ENCODE measurements around the gene ZSCAN21. TPM values are rescaled to one million over a fixed set of nuclear protein-coding genes. Genes with fewer than 3 reads are reported as not detected.

The ZSCAN21 gene
- total and polyA plus RNA-seq, 2 of the 4 experiments (the other 2 are of a cell fraction) = 11.5 to 13.3 TPM

- dilution Hi-C loops (cut with HindIII; ENCODE audit: low sequenced_read_pairs, unreplicated experiment) (no loop called here), in situ Hi-C loops (cut with MboI; ENCODE audit: low sequenced_read_pairs) (no loop called here), intact Hi-C loops (cut with micrococcal nuclease) (no loop called here)
- ATAC-seq (ENCODE audit: low read depth) (no peak), DNase-seq (no peak)
- Histone ChIP-seq H2AK5ac (ENCODE audit: low read depth, low read length) (no peak overlapping the region), H2AK9ac (replicated peaks; ENCODE audit: low read depth, low read length, poor library complexity) (no peak overlapping the region), H3K56ac (ENCODE audit: extremely low read depth, insufficient read depth, low read length) (no peak overlapping the region), H2BK5ac (ENCODE audit: low read depth, low read length, poor library complexity, severe bottlenecking) (no peak overlapping the region), H2AFZ (replicated peaks; ENCODE audit: low read length, poor library complexity) (no peak overlapping the region), H3K4me1 (ENCODE audit: control insufficient read depth, insufficient read depth, low read length) (no peaks in the 10 kb centered on the region), H3K9me3 (ENCODE audit: control insufficient read depth, insufficient read depth, low read length) (no peaks in the 10 kb centered on the region), H3K14ac (replicated peaks; ENCODE audit: low read depth, low read length) (no peak overlapping the region), H3K9me1 (ENCODE audit: insufficient read depth, low read length) (peaks cover 3% of the 10 kb centered on the region; the same call in 1 of the 2 replicates), H2BK20ac (ENCODE audit: low read depth, low read length) (no peak overlapping the region), H3K27ac (ENCODE audit: insufficient read depth, low read length) (no peak overlapping the region), H3K4me3 (ENCODE audit: insufficient read depth, low read depth, low read length) (no peak overlapping the region), H3K4me2 (ENCODE audit: low read depth, low read length) (no peak overlapping the region), H4K20me1 (ENCODE audit: insufficient read depth, low read length) (peaks cover 5% of the 10 kb centered on the region; the same call in 1 of the 2 replicates), H2BK15ac (ENCODE audit: low read depth, low read length) (no peak overlapping the region), H2BK120ac (ENCODE audit: low read depth, low read length) (no peak overlapping the region), H3K4ac (ENCODE audit: low read depth, low read length) (no peak overlapping the region), H3K18ac (ENCODE audit: low read depth, low read length) (no peak overlapping the region), H3K9ac (ENCODE audit: low read depth, low read length) (no peak overlapping the region), H3K79me1 (ENCODE audit: low read depth in 1 of 2, low read length in 2 of 2) (peaks cover 37 to 68% of the 10 kb centered on the region in 2 experiments), H3K23ac (ENCODE audit: low read depth, low read length) (no peak overlapping the region), H3K36me3 (ENCODE audit: control insufficient read depth, insufficient read depth, low read length) (peaks cover 69% of the 10 kb centered on the region), H4K5ac (ENCODE audit: low read depth, low read length) (no peak overlapping the region), H4K8ac (ENCODE audit: low read depth in 2 of 2, low read length in 2 of 2) (no peak overlapping the region), H3K27me3 (ENCODE audit: control insufficient read depth, insufficient read depth, low read length) (no peaks in the 10 kb centered on the region), H4K91ac (ENCODE audit: insufficient read depth, low read depth, low read length) (no peak overlapping the region)
- no TSS peak for BruUV-seq (replicated peaks)
- CTCF ChIA-PET = interaction anchor here (0.7 to 1.2 kb wide), 3 partner anchors 10 to 22 kb away, joined by 3 to 5 read pairs (median 3); partner anchors contain the start of genes ZKSCAN1 and ZSCAN21
- POLR2A ChIA-PET (ENCODE audit: unreplicated experiment) = no interaction called here
- 100% methylated on average over 1 of the region's 11 CpGs; no CpG with 5 or more reads in 1 of the 2 experiments for WGBS, 2 experiments (ENCODE audit: extremely low coverage in 2 of 2, insufficient read length in 1 of 2)
- TF ChIP-seq USF2 (IDR thresholded peaks at IDR 0.05; ENCODE audit: low read depth, low read length) (no peak), ELK1 (IDR thresholded peaks at IDR 0.05; ENCODE audit: borderline replicate concordance, low read depth, low read length) (no peak), SMC3 (IDR thresholded peaks at IDR 0.05; ENCODE audit: low read depth, low read length) (no peak), RCOR1 (IDR thresholded peaks at IDR 0.05; ENCODE audit: insufficient replicate concordance, low read length) (no peak), POLR2A (IDR thresholded peaks at IDR 0.05; ENCODE audit: low read depth, low read length) (no peak), RAD21 (IDR thresholded peaks at IDR 0.05; ENCODE audit: low read length) (no peak), BHLHE40 (IDR thresholded peaks at IDR 0.05; ENCODE audit: low read depth, low read length) (no peak), MAZ (IDR thresholded peaks at IDR 0.05; ENCODE audit: borderline replicate concordance, low read depth, low read length) (no peak), MAFK (IDR thresholded peaks at IDR 0.05; ENCODE audit: low read depth, low read length) (no peak), FOS (IDR thresholded peaks at IDR 0.05; ENCODE audit: low read depth, low read length) (no peak), CEBPB (IDR thresholded peaks at IDR 0.05; ENCODE audit: low read depth, low read length) (no peak), NFE2L2 (IDR thresholded peaks at IDR 0.05; ENCODE audit: low read depth, low read length) (no peak), MXI1 (IDR thresholded peaks at IDR 0.05; ENCODE audit: borderline replicate concordance, low read depth, low read length) (no peak), RFX5 (IDR thresholded peaks at IDR 0.05; ENCODE audit: low read depth, low read length) (no peak), CHD1 (IDR thresholded peaks at IDR 0.05; ENCODE audit: low read depth, low read length) (no peak), CTCF (conservative IDR thresholded peaks at IDR 0.05; ENCODE audit: low read depth, low read length) (no peak)
Measured at GRCh38 chr7:100027197-100027596, 22.4 kb upstream of the ZSCAN21 start.

All from IMR-90 (cell line).